Liver (tissue), 9 donors: ENCODE data around the gene FAM133A. TPM values are rescaled to one million over a fixed set of nuclear protein-coding genes. Genes with fewer than 3 reads are reported as not detected.

Experiments
- DNase-seq: peaks from one replicate; pipeline ENCODE4 v3.0.0-alpha.2; 2017; ENCODE audit warnings: low spot score
- H3K27ac ChIP-seq, 2 donors: one replicate each; pipeline ENCODE4 v1.7.0; 2013; ENCODE audit warnings: inconsistent platforms in 2 of 2, low read length in 2 of 2, control low read depth in 1 of 2, low read depth in 1 of 2, mild to moderate bottlenecking in 1 of 2
- H3K27me3 ChIP-seq, 4 donors: one replicate each; pipeline versions ENCODE4 v1.6.1 to v1.7.0; 2013; ENCODE audit warnings: low read length in 3 of 4, inconsistent platforms in 1 of 4, mild to moderate bottlenecking in 1 of 4, moderate library complexity in 1 of 4; ENCODE audit not compliant: control insufficient read depth in 4 of 4, insufficient read depth in 4 of 4
- H3K36me3 ChIP-seq, 4 donors: one replicate each; pipeline versions ENCODE4 v1.6.1 to v1.7.0; 2013; ENCODE audit warnings: low read length in 3 of 4, mild to moderate bottlenecking in 3 of 4, low read depth in 1 of 4, moderate library complexity in 1 of 4; ENCODE audit not compliant: control insufficient read depth in 4 of 4, insufficient read depth in 3 of 4
- H3K4me1 ChIP-seq, 4 donors: one replicate each; pipeline versions ENCODE4 v1.6.1 to v1.7.0; 2013; ENCODE audit warnings: low read length in 3 of 4, mild to moderate bottlenecking in 3 of 4, moderate library complexity in 1 of 4; ENCODE audit not compliant: control insufficient read depth in 4 of 4, insufficient read depth in 4 of 4
- H3K4me3 ChIP-seq, 3 donors: one replicate each; pipeline versions ENCODE4 v1.6.1 to v1.7.0; 2013; ENCODE audit warnings: low read length in 3 of 3, control low read depth in 1 of 3, low read depth in 1 of 3, mild to moderate bottlenecking in 1 of 3
- H3K9ac ChIP-seq, 2 donors: one replicate each; pipeline ENCODE4 v1.7.0; 2013; ENCODE audit warnings: low read length in 2 of 2, mild to moderate bottlenecking in 2 of 2, moderate library complexity in 2 of 2, control low read depth in 1 of 2, low read depth in 1 of 2
- H3K9me3 ChIP-seq, 4 donors: one replicate each; pipeline versions ENCODE4 v1.6.1 to v1.7.0; 2013; ENCODE audit warnings: low read length in 3 of 4; ENCODE audit not compliant: control insufficient read depth in 4 of 4
- ATF3 ChIP-seq: IDR thresholded peaks from 2 replicates; pipeline ENCODE4 v1.6.1; 2016; ENCODE audit warnings: antibody characterized with exemption
- CTCF ChIP-seq: fragments of 150-350 bp; IDR thresholded peaks from 2 replicates; pipeline ENCODE4 v1.5.1; 2017; ENCODE audit warnings: improper control_type of control experiment, low read depth, low read length; ENCODE audit not compliant: missing input control
- EGR1 ChIP-seq, 2 donors: IDR thresholded peaks; 2 replicates each; pipeline ENCODE4 v1.6.1; 2016 to 2018; ENCODE audit warnings: antibody characterized with exemption in 2 of 2, low read depth in 2 of 2
- FOXA1 ChIP-seq: IDR thresholded peaks from 2 replicates; pipeline ENCODE4 v1.6.1; 2016; ENCODE audit warnings: antibody characterized with exemption
- FOXA2 ChIP-seq: IDR thresholded peaks from 2 replicates; pipeline ENCODE4 v1.6.1; 2016; ENCODE audit warnings: antibody characterized with exemption
- GABPA ChIP-seq, 2 donors: IDR thresholded peaks in 1 of 2; conservative IDR thresholded peaks in 1 of 2; 2 replicates each; pipeline ENCODE4 v1.6.1; 2016; ENCODE audit warnings: antibody characterized with exemption in 2 of 2, mild to moderate bottlenecking in 1 of 2, moderate library complexity in 1 of 2
- HNF4A ChIP-seq, 2 donors: conservative IDR thresholded peaks; 2 replicates each; pipeline ENCODE4 v1.6.1; 2016; ENCODE audit warnings: antibody characterized with exemption in 2 of 2, mild to moderate bottlenecking in 2 of 2
- HNF4G ChIP-seq: IDR thresholded peaks from 2 replicates; pipeline ENCODE4 v1.6.1; 2016; ENCODE audit warnings: antibody characterized with exemption
- JUND ChIP-seq, 2 donors: IDR thresholded peaks; 2 replicates each; pipeline ENCODE4 v1.6.1; 2016; ENCODE audit warnings: antibody characterized with exemption in 2 of 2
- MAX ChIP-seq: IDR thresholded peaks from 2 replicates; pipeline ENCODE4 v1.6.1; 2016; ENCODE audit warnings: antibody characterized with exemption
- NR2F2 ChIP-seq: IDR thresholded peaks from 2 replicates; pipeline ENCODE4 v1.6.1; 2016; ENCODE audit warnings: antibody characterized with exemption
- RAD21 ChIP-seq, 2 donors: IDR thresholded peaks; 2 replicates each; pipeline ENCODE4 v1.6.1; 2016; ENCODE audit warnings: antibody characterized with exemption in 2 of 2, mild to moderate bottlenecking in 2 of 2
- REST ChIP-seq: IDR thresholded peaks from 2 replicates; pipeline ENCODE4 v1.6.1; 2016; ENCODE audit warnings: antibody characterized with exemption, mild to moderate bottlenecking
- RXRA ChIP-seq, 2 donors: IDR thresholded peaks; 2 replicates each; pipeline ENCODE4 v1.6.1; 2017 to 2018; ENCODE audit warnings: antibody characterized with exemption in 2 of 2, mild to moderate bottlenecking in 1 of 2
- SP1 ChIP-seq: IDR thresholded peaks from 2 replicates; pipeline ENCODE4 v1.6.1; 2018; ENCODE audit warnings: antibody characterized with exemption, mild to moderate bottlenecking
- TAF1 ChIP-seq: conservative IDR thresholded peaks from 2 replicates; pipeline ENCODE4 v1.6.1; 2016; ENCODE audit warnings: antibody characterized with exemption, mild to moderate bottlenecking
- YY1 ChIP-seq: IDR thresholded peaks from 2 replicates; pipeline ENCODE4 v1.6.1; 2016; ENCODE audit warnings: antibody characterized with exemption, mild to moderate bottlenecking
- WGBS: extraction: QIAGEN DNeasy Blood & Tissue Kit; methylation state at CpG from one replicate; pipeline ENCODE4 v1.1.7; 2013; 5-methylcytosine and 5-hydroxymethylcytosine counted together
- polyA plus RNA-seq, 2 donors: library from polyadenylated mRNA; stranded (reverse) in 1 of 2; unstranded in 1 of 2; fragments of 200-250 nt in 1 of 2; fragments of >200 nt in 1 of 2; fragmentation: Nextera tagmentation in 1 of 2; extraction: Ambion mirVana in 1 of 2; gene quantifications; one replicate each; pipeline versions ENCODE4 v1.2.1 to v1.2.3, GENCODE V29; 2013 to 2015
- total RNA-seq, 2 donors: library from RNA; depleted of rRNA; stranded (reverse); fragments of >200 nt; gene quantifications; one replicate each; pipeline ENCODE4 v1.2.3, GENCODE V29; 2014
- donor health status: healthy.
- donor health status: healthy.
- donor health status: healthy.
- donor health status: healthy.
- donor health status: healthy.

The FAM133A gene
- total and polyA plus RNA-seq, 4 donors: 0.02 TPM; not detected in 3

GRCh38 chrX:93695981-93696380 is 22.0 kb downstream of the FAM133A start (continued):
- no peak for TF ChIP-seq MAX
- no peak for TF ChIP-seq RAD21 (IDR thresholded peaks at IDR 0.05)
- TF ChIP-seq GABPA (IDR thresholded peaks at IDR 0.05 in 1 of 2, conservative IDR thresholded peaks at IDR 0.05 in 1 of 2): no peak
- no peak for TF ChIP-seq NR2F2
- TF ChIP-seq ATF3: no peak
- no peak for TF ChIP-seq FOXA1
- no peak for TF ChIP-seq YY1
- no peak for TF ChIP-seq HNF4G

GRCh38 chrX:93703701-93704100 is 29.7 kb downstream of the FAM133A start:
- TF ChIP-seq REST (no peak), RXRA (IDR thresholded peaks at IDR 0.05) (no peak), SP1 (no peak), TAF1 (no peak), EGR1 (IDR thresholded peaks at IDR 0.05; ENCODE audit: low read depth in 2 of 2) (no peak), HNF4G (no peak), CTCF (no peak), RAD21 (IDR thresholded peaks at IDR 0.05) (no peak), HNF4A (conservative IDR thresholded peaks at IDR 0.05) (no peak)
- no peaks in the 10 kb centered on the region for H3K36me3 ChIP-seq
- no peak overlapping the region for H3K27ac ChIP-seq
- H3K4me1 ChIP-seq: no peaks in the 10 kb centered on the region
- no peak overlapping the region for H3K4me3 ChIP-seq
- H3K27me3 ChIP-seq: no peaks in the 10 kb centered on the region
- no peak for DNase-seq
- no peak overlapping the region for H3K9ac ChIP-seq
- H3K9me3 ChIP-seq: no peaks in the 10 kb centered on the region
- 81% methylated on average over 2 of the region's 2 CpGs for WGBS

- Histone ChIP-seq H3K4me3 (no peak overlapping the region), H3K9ac (no peak overlapping the region), H3K27ac (no peak overlapping the region), H3K9me3 (no peaks in the 10 kb centered on the region), H3K27me3 (no peaks in the 10 kb centered on the region), H3K36me3 (no peaks in the 10 kb centered on the region), H3K4me1 (no peaks in the 10 kb centered on the region)
- WGBS: 87% methylated on average over 4 of the region's 4 CpGs
- no peak for DNase-seq
- TF ChIP-seq TAF1: no peak
- no peak for TF ChIP-seq GABPA (IDR thresholded peaks at IDR 0.05 in 1 of 2, conservative IDR thresholded peaks at IDR 0.05 in 1 of 2)
- no peak for TF ChIP-seq FOXA1
- TF ChIP-seq HNF4A (conservative IDR thresholded peaks at IDR 0.05): no peak
- TF ChIP-seq SP1: no peak
- TF ChIP-seq NR2F2: no peak
- TF ChIP-seq MAX: no peak
- TF ChIP-seq FOXA2: no peak
- no peak for TF ChIP-seq REST
- no peak for TF ChIP-seq JUND (IDR thresholded peaks at IDR 0.05)
- no peak for TF ChIP-seq CTCF
- TF ChIP-seq EGR1 (IDR thresholded peaks at IDR 0.05; ENCODE audit: low read depth in 2 of 2): no peak
- no peak for TF ChIP-seq RXRA (IDR thresholded peaks at IDR 0.05)
- no peak for TF ChIP-seq ATF3
- TF ChIP-seq YY1: no peak
- TF ChIP-seq HNF4G: no peak
Observed at GRCh38 chrX:93711076-93711475, 37.1 kb downstream of the FAM133A start.
